Midbrain (tissue), 1 donor: Measurements from ENCODE around the gene DNMT1.

Experiments used
- DNase-seq: peaks from one replicate; lab custom pipeline; 2025; lab: John Stamatoyannopoulos, UW

Gene DNMT1

DNA sequence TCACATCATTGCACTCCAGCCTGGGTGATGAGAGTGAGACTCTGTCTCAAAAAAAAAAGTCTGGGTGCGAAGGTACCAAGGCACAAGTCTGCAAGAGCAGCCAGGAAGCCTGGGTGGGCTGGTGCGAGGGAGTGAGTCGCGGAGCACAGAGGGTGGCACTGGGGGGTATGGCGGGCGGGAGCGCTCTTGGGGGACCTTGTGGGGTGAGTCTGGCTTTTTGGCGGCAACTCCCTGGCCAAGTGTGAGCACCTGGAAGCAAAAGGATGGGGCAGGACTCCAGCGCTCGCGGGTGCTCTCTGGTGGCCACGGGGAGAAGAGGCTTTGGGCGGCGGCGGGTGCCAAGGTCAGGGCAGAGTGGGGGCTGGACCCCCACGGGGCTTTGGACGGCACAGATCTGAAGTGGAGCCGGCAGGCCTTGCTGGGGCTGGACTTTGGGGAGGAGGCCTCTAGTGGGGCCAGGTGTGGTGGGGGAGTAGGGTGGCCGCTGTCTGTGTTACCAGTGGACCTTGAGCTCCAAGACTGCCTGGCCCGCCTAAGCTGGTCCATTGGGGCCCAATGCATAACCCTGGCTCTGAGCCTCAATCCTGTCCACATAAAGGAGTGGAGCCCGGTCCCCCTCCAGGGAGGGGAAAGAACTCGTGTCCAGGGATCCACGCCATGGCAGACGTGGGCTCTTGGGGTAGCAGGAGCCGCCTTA, 81.7 kb downstream of the DNMT1 start:
- no peak for DNase-seq

DNA sequence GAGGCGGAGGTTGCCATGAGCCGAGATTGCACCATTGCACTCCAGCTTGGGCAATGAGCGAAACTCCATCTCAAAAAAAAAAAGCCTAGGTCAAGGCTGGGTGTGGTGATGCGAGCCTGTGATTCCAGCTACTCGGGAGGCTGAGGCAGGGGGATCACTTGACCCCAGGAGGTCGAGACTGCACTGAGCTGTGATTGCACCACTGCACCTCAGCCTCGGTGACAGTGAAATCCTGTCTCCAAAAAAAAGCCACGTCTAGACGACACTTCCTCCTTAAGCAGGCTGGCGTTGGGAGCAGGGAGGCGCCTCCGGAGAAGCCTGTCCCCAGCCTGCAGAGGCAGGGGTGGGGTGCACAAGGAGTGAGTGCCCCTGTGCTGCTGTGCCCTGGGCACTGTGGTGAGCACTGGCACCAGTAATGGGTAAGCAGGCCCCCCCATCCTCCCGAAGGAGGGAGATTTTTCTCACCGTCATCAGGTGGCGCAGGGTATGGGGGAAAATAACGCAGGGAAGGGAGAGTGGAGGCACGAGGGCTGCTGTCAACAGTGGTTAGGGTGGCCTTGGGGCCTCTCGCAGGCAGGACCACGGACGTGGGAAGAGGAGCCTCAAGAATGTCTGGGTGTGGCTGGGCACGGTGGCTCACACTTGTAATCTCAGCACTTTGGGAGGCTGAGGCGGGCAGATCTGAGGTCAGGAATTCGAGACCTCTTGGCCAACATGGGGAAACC, 82.6 kb downstream of the DNMT1 start:
- DNase-seq = no peak

DNA sequence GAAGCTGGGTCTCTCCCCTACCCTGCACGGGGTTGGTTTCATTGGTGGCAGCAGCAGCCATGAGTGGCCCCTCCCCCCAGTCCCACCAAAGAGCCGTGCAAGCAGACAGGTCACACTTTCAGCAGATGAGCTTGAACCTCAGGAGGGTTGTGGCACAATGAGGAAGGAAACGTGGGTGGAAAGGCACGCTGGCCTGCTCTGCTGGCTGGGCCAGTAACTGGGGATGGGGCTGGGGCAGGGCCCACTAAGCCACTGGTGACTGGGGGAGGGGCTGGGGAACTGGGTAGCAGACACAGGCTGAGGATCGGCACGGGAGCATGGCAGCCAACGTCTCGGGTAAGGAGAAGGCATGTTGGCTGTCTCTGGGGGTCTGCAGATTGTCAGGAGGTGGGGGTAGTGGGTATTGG, 83.3 kb downstream of the DNMT1 start, which contains the start of gene P2RY11:
Gene P2RY11 (plus strand): TSS at position 289 of the 407 bp plus-strand sequence. CDS start 29 bp downstream, at position 318.
- no peak for DNase-seq

DNA sequence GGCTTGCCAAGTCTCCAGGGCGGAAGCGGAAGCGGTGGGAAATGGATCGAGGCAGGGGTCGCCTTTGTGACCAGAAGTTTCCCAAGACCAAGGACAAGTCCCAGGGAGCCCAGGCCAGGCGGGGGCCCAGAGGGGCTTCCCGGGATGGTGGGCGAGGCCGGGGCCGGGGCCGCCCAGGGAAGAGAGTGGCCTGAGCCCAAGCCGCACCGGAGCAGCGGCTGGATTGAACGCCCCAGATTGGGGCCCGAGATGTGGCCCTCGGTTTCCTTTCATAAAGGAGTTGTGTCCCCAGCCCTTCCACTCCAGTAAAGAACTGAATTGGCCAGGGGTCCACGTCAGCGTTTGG, 83.8 kb downstream of the DNMT1 start:
- no peak for DNase-seq

DNA sequence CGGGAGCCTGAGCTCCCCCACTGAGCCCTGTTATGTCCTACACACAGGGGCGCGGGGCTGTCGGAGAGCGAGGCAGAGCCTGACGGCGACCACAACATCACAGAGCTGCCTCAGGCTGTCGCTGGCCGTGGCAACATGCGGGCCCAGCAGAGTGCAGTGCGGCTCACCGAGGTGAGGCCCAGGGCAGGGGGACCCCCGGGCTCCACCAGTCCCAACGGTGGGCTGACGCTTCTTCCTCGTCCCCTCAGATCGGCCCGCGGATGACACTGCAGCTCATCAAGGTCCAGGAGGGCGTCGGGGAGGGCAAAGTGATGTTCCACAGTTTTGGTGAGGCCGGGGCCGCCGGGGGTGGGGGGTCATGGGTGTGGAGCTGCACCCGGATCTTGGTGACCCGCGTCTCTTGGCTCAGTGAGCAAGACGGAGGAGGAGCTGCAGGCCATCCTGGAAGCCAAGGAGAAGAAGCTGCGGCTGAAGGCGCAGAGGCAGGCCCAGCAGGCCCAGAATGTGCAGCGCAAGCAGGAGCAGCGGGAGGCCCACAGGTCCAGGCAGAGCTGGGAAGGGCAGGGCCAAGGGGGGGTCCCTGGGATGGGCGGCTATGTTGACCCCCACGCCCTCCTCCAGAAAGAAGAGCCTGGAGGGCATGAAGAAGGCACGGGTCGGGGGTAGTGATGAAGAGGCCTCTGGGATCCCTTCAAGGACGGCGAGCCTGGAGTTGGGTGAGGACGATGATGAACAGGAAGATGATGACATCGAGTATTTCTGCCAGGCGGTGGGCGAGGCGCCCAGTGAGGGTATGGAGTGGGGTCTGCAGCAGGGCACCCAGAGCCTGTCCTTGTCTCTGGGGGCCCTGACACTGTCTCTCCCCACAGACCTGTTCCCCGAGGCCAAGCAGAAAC, 84.4 kb downstream of the DNMT1 start:
- no peak for DNase-seq

DNA sequence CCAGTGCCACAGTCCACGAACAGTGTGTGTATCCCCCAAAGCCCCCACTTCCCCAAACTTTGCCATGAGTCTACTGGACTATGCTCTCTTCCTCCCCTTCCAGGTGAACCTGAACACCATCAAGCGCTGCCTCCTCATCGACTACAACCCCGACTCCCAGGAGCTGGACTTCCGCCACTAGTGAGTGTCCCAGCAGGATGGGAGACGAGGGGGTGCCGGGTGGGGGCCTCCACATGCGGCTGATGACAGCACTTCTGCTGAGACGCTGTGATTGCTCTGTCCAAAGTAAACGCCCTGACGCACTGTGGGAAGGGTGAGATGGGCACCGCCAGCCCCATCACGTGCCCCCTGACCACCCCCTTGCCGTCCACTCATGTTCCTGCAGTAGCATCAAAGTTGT, 85.2 kb downstream of the DNMT1 start:
- DNase-seq = no peak

DNA sequence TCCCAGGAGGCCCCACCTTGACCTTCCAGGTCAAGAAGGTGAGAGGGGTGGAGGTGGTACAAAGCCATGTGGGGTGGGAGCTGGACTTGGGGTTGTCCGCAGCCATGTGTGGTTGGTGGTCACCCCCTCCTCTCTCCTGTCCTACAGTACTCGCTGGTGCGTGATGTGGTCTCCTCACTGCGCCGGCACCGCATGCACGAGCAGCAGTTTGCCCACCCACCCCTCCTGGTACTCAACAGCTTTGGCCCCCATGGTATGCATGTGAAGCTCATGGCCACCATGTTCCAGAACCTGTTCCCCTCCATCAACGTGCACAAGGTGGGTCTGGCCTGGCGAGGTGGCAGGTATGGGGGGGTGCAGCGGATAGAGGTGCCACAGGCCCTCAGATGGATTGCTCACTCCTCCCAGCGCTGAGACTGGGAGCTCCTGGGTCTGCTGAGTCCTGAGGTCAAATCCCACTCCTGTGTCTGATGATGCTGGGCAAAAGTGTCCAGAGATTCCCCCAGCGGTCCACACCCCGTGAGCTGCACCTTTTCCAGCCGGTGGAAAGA, 86.9 kb downstream of the DNMT1 start:
- no peak for DNase-seq

DNA sequence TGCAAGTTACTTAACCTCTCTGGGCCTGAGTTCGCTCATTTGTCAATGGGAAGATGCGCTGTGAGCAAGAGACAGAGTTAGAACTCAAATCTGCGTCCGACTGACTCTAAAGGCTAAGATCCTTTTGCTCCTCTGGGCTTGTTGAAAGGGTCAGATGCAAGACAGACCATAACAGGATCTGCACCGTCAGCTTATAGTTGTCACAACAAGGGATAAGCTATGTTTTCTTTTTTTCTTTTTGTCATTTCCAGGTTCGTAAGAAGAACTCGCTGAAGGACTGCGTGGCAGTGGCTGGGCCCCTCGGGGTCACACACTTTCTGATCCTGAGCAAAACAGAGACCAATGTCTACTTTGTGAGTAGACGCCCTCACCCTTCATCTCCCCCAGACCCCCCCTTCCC, 87.5 kb downstream of the DNMT1 start:
- no peak for DNase-seq

DNA sequence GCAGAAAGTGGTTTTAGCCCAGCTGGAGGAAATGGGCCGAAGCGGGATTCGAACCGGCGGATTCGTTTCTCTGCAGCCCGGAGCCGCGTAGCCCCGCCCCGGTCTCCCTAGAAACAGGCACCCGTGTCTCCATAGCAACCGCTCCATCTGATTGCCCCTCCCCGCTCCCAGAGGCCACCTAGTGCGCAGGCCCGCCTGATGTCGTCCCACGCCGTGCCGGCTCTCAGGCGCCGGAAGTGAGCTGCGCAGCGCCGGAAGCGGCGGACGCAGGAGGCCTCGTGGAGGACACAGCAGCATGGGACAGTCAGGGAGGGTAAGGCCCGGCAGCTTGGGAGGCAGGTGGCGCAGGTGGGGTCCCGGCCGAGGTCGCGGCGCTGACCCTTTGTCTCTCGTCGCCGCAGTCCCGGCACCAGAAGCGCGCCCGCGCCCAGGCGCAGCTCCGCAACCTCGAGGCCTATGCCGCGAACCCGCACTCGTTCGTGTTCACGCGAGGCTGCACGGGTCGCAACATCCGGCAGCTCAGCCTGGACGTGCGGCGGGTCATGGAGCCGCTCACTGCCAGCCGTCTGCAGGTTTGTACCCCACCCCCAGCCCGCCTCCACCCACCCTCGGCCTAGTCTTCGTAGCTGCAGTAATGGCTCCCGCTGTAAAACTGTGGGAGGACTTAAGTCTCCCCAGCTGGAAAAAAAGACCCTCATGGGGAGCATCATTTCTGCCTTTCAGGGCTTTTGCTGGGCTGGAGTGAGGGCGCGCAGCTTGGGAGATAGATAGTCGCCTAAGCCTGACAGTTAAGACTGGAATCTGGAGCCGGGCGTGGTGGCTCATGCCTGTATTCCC, 88.4 kb downstream of the DNMT1 start, which contains the start of gene PPAN:
Gene PPAN (plus strand): TSS at position 263 of the 837 bp plus-strand sequence. CDS start 33 bp downstream, at position 296.
- DNase-seq = peak; percentile 97

DNA sequence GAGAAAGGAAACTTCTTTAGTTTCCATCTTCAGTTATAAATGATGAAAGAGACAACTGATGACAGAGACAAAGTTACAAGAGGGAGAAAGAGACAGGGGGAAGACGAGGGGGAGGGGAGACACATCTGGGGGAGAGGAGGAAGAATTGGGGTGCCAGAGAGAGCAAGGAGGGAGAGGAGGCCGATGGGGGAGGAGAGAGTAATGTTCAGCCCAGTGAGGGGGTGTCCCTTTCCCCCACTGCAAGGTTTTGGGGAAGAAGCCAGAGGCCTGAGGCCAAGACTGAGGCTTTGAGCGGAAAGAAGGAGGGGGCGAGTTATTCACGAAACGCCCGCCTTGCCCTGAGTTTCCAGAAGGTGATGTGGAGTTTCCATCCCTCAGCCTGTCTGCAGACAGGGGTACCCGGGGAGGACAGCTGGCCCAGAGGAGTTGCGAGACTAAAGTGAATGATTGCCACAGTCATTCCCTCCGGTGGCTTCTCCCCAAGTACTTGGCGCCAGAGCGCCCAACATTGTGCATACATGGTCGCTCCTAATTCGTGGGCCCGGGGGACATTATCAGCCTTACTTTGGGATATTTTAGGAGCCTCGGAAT, 89.1 kb downstream of the DNMT1 start:
- no peak for DNase-seq

DNA sequence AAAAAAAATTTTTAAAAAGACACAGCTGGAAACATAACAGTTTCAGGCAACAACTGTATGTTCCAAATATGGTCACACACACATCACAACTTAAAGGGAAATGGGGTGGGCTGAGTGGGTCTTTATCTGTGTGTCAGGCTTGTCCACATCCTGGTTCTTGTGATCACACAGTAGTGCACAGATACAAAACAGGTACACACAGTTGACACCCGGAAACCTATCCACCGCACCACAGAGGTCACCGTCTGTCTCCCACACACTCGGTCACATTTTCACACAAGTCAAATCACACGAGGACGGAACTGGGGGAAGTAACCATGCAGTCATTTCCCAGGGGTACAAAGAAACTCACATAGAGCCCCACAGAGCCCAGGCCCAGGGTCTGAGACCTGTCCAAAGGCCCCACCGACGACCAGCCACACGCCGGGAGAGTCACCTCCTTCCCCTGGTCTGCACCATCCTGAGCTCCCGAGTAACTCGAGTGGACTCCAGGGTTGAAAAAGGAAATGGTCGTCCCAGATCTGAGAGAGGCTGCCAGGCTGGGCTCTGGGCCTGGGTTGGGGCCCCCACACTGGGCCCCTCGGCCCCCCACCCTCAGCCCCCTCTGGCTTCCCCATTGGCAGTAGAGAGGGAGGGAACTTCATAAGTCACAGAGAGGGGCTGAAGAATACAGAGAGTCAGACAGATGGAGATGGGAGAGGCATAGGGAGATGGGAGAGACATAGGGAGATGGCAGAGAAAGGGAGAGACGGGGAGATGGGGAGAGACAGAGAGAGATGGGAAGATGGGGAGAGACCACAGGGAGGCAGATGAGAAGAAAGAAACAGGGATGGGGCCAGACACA, 89.9 kb downstream of the DNMT1 start:
- DNase-seq = no peak

DNA sequence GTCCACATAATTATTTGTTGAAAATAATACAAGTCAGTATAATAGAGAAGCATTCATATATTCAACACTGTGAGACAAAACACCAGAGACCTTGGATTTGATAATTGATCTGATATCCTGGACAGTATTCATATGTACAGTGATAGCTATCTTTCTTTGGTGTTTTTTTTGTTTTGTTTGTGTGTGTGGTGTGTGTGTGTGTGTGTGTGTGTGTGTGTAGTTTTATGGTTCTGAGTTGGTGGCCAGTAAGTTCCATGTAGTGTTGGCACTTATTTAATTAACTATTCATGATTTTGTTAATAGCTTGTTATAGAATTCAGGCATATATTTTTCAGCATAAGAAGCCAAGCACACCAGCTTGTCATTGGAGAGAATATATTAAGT, 90.6 kb downstream of the DNMT1 start:
- no peak for DNase-seq

DNA sequence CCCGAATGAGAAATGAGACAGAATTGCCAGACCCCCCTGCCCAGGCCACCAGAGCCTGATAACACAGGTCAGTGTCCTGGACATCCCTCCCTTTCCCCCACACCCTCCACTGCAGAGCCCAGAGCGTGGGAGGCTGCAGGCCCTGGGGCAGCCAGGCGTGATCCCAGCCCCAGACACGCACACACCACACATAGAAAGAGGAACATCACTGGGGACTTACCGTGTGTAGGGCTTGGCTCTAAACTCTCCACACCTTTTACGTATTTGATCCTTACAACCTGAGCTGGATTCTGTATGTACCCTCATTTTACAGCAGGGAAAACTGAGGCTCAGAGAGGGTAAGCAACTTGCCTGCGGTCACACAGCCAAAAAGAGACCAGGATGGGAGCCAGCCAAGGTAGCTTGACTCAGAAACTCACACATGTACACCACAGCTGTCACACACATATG, 91.9 kb downstream of the DNMT1 start:
- no peak for DNase-seq

DNA sequence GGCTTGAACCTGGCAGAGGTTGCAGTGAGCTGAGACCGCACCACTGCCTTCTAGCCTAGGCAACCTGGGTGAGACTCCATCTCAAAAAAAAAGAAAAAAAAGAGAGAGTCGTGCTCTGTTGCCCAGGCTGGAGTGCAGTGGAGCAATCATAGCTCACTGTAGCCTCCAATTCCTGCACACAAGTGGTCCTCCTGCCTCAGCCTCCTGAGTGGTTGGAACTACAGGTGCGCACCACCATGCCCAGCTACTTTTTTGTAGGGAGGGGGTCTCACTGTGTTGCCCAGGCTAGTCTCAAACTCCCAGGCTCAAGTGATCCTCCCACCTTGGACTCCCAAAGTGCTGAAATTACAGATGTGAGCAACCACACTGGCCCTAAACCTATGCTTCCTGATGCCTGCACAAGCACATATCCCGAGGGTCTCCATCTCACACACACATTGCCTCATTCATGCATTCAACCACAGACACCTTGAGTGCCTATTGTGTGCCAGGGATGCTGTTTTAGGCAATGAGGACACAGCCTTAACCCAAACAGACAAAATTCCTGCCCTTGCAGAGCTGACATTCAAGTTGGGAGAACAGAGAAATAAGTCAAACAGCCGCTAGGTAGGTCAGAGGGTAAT, 94.5 kb downstream of the DNMT1 start:
- DNase-seq = no peak

DNA sequence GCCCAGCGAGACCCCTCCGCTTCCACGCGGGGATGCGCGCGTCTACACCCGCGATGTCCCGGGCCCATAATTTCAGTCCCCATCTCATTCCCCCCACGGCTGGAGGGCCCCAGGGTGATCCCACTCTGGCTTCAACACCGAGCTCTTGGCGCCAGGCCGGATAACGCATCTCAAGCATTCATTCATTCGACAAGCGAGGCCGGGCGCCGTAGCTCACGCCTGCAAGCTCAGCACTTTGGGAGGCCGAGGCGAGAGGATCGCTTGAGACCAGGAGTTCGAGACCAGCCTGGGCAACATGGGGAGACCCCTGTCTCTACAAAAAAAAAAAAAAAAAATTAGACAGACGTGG, 98.2 kb downstream of the DNMT1 start:
- DNase-seq = no peak

DNA sequence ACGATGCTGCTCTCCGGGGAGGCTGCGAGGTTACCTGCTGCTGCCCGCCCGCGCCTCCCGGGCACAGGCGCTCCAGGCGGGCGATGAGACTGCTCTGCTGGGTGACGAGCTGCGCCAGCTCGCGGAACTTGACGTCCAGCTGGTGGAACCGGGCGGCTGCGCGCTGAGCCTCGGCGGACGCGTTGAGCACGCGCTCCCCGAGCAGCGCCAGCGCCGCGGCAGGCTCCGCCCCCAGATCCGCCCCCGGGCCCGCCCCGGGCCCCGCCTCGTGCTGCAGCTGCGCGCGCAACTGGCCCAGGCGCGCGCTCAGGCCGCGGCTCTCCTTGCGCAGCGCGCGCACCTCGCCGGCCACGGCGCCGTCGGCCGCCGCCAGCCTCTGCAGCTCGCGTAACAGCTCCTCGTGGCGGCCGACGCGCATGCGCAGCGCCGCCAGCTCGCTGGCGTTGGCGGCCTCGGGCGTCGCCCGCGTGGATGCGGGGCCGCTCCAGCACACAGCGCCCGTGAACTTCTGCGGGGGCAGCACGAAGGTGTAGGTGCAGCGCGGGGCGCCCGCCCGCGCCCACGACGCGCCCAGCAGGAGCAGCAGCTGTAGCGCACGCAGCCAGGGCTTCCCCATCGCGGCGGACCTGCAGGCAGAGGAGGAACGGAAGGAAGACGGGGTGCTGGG, 98.7 kb downstream of the DNMT1 start:
- peak; percentile 87 for DNase-seq

DNA sequence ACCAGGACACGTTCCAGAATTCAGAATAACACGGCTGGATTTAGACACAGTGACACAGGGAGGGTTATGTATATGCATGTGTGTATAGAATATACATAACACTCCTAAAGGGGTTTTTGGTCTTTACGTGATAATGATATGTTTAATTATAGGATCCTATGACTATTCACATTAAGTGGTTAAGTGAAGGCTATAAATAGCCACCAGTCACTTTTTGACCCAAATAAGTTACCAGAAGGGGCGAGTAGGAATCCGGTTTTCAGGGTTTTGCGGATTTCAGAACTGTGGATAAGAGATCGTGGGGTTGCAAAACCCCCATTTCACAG, 99.2 kb downstream of the DNMT1 start:
- DNase-seq = no peak

DNA sequence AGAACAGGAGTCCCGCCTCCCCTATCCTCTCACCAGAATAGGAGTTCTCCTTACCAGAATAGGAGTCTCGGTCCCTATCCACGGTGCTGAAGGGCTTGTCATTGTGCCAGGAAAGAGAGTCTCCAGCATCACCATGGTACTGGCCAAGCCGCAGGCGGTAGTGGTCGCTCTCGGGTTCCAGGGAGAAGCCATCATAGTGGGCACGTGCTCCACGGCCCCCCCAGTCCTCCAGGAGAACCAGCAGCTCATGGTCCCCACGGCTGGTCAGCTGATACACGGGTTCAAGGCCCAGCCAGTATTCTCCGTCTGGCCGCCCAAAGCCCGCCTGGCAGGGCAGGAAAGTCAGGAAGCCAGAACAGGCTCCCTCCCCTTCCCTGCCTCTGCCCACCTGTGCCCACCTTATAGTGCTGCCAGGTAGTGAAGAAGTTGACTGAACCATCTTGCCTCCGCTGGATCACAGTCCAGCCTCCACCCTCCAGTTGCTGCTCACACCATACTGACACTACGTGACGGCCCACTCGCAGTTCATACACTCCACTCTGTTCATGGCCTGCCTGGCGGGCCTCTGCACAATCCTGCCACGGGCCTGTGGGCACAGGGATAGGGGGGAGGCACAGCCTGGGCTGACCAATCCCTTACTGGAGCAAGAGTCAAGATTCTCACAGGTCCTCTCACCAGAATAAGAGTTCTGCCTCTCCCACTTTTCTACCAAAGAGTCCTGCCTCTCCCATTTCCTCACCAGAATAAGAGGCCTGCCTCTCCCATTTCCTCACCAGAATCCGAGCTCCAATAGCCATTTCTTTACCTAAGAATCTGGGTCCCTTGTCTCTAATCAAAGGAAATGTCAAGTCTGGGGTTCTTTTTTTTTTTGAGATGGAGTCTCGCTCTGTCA, 101.2 kb downstream of the DNMT1 start:
- DNase-seq = no peak
